ENCODE data around the gene EZR. TPM values are rescaled to one million over a fixed set of nuclear protein-coding genes. Genes with fewer than 3 reads are reported as not detected.
A peak's percentile ranks its signal among the peaks of the same experiment; 100 is the strongest.

The EZR gene
- polyA plus RNA-seq, 2 of the 4 experiments (the other 2 are of a cell fraction) = 219 to 254 TPM

GRCh38 chr6:158760618-158761250, 58.4 kb downstream of the EZR start (continued):
- TF ChIP-seq RAD21 (conservative IDR thresholded peaks at IDR 0.05 in 1 of 2, IDR thresholded peaks at IDR 0.05 in 1 of 2) = no peak
- TF ChIP-seq CHD4 (IDR thresholded peaks at IDR 0.05; ENCODE audit: borderline replicate concordance) = no peak
- no peak for TF ChIP-seq KDM1A (IDR thresholded peaks at IDR 0.05; ENCODE audit: low read depth)

- ATAC-seq = peak; percentile 5 to 10; a peak in 3 of 6 replicates
- H3K4me1 ChIP-seq = no peaks in the 10 kb centered on the region
- 81% methylated on average over 4 of the region's 7 CpGs for WGBS (ENCODE audit: missing lambda C conversion rate)
- H3K4me3 ChIP-seq = no peak overlapping the region
- H3K9me3 ChIP-seq = no peaks in the 10 kb centered on the region
- no peak for FAIRE-seq
- no peak for TF ChIP-seq CEBPB (IDR thresholded peaks at IDR 0.05)
- no peak for TF ChIP-seq MAX (IDR thresholded peaks at IDR 0.05)
- TF ChIP-seq CHD2 (IDR thresholded peaks at IDR 0.05; ENCODE audit: low read length, partially characterized antibody) = no peak
- TF ChIP-seq MAFK (IDR thresholded peaks at IDR 0.05; ENCODE audit: partially characterized antibody) = no peak
- no peak for TF ChIP-seq TFCP2L1 (CRISPR knock-in tag; IDR thresholded peaks at IDR 0.05)
- no peak for TF ChIP-seq ATOH8 (CRISPR knock-in tag; IDR thresholded peaks at IDR 0.05; ENCODE audit: low read depth)
- TF ChIP-seq HEYL (CRISPR knock-in tag; IDR thresholded peaks at IDR 0.05) = no peak
- TF ChIP-seq ELK1 (IDR thresholded peaks at IDR 0.05; ENCODE audit: low read depth, low read length) = no peak
- TF ChIP-seq FOXS1 (CRISPR knock-in tag; IDR thresholded peaks at IDR 0.05) = no peak
- no peak for TF ChIP-seq CHD4 (IDR thresholded peaks at IDR 0.05; ENCODE audit: borderline replicate concordance)
- TF ChIP-seq CBX2 (IDR thresholded peaks at IDR 0.05; ENCODE audit: borderline replicate concordance, low read depth) = no peak
- no peak for TF ChIP-seq NFE2L2 (conservative IDR thresholded peaks at IDR 0.05; ENCODE audit: low read length)
- no peak for TF ChIP-seq USF2 (IDR thresholded peaks at IDR 0.05)
- TF ChIP-seq KDM1A (IDR thresholded peaks at IDR 0.05; ENCODE audit: low read depth) = no peak
- no peak for TF ChIP-seq JUN (IDR thresholded peaks at IDR 0.05)
- no peak for TF ChIP-seq BCL3 (IDR thresholded peaks at IDR 0.05)
- DNase-seq (ENCODE audit: low read depth in 1 of 2, low spot score in 1 of 2) = no peak
- POLR2A ChIA-PET = no interaction called here
- H3K27ac ChIP-seq = no peak overlapping the region
- CTCF ChIA-PET = interaction anchor here (0.7 to 2.7 kb wide), 4 partner anchors 15 to 56 kb away, joined by 3 to 7 read pairs (median 4); no protein-coding TSS in a partner anchor
- no peak overlapping the region for H3K4me2 ChIP-seq
Observed at GRCh38 chr6:158759966-158760617, 59.1 kb downstream of the EZR start.

GRCh38 chr6:158758941-158759479, 60.2 kb downstream of the EZR start:
- FAIRE-seq (no peak), DNase-seq (ENCODE audit: low read depth in 1 of 2, low spot score in 1 of 2) (no peak), ATAC-seq (peak in 1 of 2 experiments; percentile 2; a peak in 2 of 6 replicates)
- no peaks in the 10 kb centered on the region for H3K9me3 ChIP-seq
- WGBS (ENCODE audit: missing lambda C conversion rate) = 84% methylated on average over 12 of the region's 18 CpGs
- no peaks in the 10 kb centered on the region for H3K4me1 ChIP-seq
- ChIA-PET CTCF (interaction anchor here (0.6 to 2.7 kb wide), 2 partner anchors 9 to 55 kb away, joined by 3 to 7 read pairs; no protein-coding TSS in a partner anchor), POLR2A (no interaction called here)
- no peak overlapping the region for H3K4me2 ChIP-seq
- H3K27ac ChIP-seq = no peak overlapping the region
- H3K4me3 ChIP-seq = no peak overlapping the region
- TF ChIP-seq FOSB (CRISPR knock-in tag; IDR thresholded peaks at IDR 0.05) (no peak), HOXA7 (CRISPR knock-in tag; IDR thresholded peaks at IDR 0.05) (no peak), ZFP36 (IDR thresholded peaks at IDR 0.05; ENCODE audit: borderline replicate concordance, partially characterized antibody) (no peak), RFX5 (IDR thresholded peaks at IDR 0.05) (no peak), HDAC2 (IDR thresholded peaks at IDR 0.05) (no peak), ZSCAN20 (CRISPR knock-in tag; IDR thresholded peaks at IDR 0.05) (no peak), CTCF (IDR thresholded peaks at IDR 0.05) (no peak), BCL3 (IDR thresholded peaks at IDR 0.05) (no peak), FOSL2 (IDR thresholded peaks at IDR 0.05) (no peak), FOSL2 (CRISPR knock-in tag; IDR thresholded peaks at IDR 0.05) (no peak), RCOR1 (IDR thresholded peaks at IDR 0.05; ENCODE audit: low read depth, low read length) (no peak), EP300 (IDR thresholded peaks at IDR 0.05) (no peak)

Data from A549 (cell line).